NCI-H2196 treated with DMSO at 0.1 percent for 48 hours (cell line): ENCODE measurements around the gene CA6.
"Not testable (repeated sequence)": the region's sequence is repeated elsewhere in the genome, so short reads cannot be mapped to it uniquely, and the experiment has no call there.

ENCODE experiments used
- DNase-seq: peaks from one replicate; lab custom pipeline; 2025; ENCODE audit not compliant: unreplicated experiment; lab: John Stamatoyannopoulos, UW

CA6 gene

DNA sequence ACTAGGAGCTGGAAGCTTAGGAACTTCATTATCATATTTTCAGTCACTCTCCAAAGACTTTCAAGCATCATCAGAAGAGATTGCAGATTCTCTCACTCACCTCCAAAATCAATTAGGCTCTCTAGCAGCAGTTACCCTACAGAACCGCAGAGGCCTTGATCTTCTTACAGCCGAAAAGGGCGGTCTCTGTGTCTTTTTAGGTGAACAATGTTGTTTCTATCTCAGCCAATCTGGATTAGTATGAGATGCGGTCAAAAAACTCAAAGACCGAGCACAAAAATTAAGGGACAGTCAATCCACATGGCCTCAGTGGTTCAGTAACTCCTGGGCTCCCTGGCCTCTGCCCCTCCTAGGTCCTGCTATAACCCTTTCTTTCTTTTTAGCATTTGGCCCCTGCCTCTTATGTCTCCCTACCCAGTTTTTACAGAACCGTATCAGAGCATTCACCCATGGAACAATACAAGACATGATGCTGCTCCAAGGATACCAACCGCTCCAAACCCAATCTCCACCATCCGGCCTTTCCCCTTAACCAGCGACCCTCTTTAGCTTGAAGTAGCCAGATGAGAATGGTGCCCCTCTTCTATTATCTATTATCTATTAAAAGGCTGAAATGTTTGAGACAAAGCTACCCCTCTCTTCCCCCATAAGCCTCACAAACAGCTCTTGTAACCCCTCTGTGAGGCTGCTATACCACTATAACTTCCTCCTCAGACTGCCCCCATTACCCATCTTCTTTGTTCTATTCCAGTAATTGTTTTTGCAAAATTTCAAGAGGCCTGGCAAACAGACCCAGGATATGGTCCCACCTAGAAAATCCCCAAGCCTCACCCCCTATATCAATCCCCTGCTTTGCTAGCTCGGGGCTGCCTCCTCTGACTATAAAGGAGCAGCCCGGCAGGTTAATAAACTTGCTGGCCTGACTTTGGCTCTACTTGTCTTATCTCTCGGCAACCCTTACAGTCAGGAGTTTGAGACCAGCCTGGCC, 18.7 kb upstream of the CA6 start:
- DNase-seq = no peak

DNA sequence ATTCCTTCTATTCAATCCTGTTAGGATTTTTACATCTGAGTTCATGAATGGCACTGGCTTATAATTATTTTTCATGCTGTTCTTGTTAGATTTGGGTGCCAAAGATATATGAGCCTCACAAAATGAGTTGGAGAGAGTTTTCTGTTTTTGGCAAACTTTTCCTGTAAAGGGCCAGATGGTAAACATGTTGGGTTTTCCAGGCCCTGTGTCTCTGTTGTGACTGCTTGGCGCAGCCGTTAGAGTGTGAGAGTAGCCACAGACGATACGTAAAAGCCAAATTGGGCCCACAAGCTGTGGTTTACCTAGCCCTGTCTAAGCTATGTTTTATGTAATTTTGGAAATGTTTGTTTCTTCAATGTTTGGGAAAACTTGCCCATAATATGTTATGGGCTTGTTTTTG, 15.6 kb upstream of the CA6 start:
- DNase-seq = no peak

DNA sequence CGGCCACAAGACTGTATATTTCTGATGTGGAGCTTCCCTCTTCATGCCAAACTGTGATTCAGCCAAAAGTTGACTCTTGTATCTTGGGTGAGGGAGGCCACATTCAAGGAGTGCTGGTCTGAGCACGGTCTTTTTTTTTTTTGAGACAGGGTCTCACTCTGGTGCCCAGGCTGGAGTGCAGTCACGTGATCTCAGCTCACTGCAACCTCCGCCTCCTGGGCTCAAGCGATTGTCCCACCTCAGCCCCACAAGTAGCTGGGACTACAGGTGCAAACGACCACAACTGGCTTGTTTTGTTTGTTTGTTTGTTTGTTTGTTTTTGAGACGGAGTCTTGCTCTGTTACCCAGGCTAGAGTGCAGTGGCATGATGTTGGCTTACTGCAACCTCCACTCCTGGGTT, 8.6 kb upstream of the CA6 start:
- DNase-seq = not testable (repeated sequence)

DNA sequence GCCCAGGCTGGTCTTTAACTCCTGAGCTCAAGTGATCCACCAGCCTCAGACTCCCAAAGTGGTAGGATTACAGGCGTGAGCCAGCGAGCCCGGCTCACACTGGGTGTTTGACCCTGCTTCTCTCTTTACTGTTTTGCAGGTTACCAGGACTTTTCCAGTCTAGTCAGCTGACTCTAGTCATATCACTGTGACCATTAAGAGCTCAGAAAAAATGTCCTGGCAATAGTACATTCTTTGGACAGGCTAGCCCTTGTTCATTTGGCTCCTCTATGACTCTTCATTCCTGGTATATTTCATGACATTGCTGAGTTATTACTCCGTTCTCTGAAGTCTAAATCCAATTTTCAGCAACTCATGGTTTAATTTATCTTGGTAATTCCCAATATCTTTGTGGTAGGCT, 8.0 kb upstream of the CA6 start:
- DNase-seq = no peak

DNA sequence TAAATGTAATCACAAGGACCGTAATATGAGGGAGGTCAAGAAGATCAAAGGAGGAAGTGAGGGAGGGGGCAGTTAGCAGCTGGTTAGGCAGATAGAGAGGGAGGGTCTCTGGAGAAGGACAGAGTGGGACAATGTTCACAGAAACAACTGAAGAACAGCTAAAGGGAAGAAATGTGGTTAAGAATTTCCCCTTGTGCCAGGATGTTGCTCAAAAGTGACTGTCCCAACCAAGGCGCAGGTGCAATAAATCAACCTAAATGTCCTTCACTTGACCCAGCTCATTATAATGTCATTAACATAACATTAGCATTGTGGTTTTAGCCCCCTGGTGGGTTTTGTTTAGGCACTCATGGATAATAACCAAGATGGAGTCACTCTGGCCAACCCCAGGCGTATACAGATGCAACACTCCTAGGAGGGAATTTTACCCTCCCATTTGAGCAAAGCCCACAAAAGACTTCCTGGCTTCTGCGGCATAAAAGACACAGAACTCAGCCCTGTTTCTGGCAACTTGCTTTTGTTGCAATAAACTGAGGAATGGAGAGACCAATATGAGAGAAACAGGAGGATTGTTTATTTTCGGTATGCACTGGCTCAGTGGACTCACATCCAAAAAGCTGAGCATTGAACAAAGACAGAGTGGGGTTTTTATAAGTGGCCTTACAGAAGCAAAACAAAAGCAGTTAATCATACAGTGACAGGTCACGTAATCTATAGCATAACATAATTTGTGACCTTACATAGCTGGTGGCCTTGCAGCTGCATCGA, 7.3 kb upstream of the CA6 start:
- no peak for DNase-seq

DNA sequence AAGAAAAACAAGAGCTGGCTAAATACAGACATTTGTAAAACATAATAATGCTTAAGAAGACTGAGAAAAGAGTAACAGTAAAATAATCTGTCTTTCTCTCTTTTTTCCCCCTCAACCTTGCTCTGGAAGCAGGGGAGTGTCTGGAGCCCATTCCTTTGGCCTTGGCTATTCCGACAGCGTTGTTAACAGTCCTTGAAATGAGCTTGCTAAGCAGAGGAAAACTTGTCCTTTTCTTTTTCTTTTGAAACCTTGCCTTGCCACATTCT, 6.7 kb upstream of the CA6 start:
- DNase-seq = no peak

DNA sequence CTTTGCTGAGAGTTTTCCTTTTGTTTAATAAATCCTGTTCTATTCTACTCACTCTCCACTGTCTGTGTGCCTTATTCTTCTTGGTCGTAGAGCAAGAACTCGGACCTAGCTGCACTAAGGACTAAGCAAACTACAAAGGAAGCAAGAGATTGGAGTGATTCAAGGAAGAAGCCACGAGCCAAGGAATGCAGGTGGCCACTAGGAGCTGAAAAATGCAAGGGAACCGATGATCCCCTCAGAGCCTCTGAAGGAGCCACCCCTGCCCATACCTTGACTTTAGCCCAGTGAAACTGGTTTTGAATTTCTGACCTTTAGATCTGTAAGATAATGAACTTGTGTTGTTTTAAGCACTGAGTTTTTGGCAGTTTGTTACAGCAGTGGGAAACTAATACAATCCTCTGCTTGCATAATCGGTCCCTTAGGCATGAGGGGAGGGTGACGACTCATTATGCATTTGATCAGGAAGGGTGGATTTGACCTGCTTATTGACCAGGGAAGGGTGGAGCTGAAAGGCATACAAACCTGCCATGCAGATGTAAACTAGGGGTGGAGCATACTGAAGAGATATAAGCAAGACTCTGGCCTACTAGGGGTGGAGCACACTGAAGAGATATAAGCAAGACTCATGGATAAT, 6.2 kb upstream of the CA6 start:
- no peak for DNase-seq

DNA sequence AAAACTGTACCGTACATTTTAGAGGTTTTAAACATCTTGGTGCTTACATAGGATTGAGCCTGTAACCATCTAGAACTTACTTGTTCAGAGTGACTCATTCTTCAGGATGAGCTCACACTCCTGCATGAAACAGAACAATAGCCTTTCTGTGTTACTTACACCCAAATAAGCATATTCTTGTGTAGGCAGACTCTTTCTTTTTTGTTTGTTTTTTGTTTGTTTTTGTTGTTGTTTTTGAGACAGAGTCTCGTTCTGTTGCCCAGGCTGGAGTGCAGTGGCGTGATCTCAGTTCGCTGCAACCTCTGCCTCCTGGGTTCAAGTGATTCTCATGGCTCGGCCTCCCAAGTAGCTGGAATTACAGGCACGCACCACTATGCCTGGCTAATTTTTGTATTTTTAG, 3.8 kb upstream of the CA6 start:
- no peak for DNase-seq

DNA sequence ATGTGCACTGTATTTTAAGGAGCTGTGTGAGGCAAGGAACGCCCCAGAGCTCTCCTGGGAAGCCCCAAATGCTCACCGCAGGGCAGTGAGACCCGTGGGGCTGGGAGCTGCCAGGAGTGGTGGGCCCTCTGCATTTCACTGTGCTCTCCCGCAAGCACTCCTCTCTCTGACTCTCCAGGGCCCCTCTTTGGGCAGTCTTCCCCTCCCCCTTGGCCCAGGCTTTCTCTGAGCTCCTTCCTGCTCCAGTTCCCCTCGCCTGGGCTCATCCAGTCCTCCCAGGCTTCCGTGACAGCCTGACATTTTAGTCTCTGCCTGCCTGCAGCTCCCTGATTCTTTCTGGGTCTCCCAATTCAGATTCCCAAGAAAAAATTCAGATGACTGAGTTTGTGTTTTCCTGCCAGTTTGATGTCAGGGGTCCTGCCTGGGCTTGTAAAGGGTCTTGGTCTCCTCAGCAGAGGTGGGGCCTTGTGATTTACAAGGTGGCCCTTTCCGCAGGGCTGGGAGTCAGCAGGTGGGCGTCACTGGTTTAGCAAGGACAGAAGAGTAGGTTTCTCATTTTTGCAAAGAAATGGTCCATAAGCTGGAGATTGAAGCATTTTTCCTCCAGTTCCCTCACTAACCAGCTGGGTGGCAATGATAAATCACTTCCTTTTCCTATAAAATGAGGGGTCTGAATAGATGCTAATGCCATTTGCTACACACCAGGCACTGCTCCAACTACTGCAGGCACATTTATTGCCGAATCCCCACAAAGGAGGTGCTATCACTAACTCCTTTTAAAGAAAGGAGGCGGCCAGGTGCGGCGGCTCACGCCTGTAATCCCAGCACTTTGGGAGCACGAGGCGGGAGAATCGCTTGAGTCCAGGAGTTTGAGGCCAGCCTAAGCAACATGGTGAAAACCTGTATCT, 1.9 kb upstream of the CA6 start:
- DNase-seq = no peak

DNA sequence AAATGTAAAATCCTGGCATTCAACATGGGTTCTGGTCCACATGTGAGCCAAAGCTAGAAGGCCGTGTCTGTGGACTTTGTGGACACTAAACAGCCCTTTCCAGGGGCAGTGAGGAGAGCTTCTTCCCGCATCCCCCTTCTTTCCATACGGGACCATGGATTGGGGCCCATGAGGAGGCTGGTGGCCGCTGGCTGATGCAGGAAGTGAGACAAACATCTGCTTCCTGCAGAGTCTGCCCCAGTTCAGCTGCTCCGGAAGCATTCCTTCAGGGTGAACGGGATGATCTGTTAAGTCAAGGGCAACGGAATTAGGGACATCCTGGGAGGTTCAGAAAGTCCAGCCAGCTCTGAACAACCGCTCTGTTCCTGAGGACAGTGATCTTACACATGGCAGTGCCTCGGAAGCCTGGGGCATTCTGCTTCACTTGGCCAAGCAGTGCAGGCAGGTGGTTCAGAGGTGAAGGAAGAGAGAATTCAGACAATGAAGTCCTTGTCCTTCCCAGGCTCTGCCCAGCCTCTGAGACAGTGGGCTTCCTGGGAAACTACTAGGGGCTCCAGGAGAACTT, 1.5 kb downstream of the CA6 start:
- no peak for DNase-seq

DNA sequence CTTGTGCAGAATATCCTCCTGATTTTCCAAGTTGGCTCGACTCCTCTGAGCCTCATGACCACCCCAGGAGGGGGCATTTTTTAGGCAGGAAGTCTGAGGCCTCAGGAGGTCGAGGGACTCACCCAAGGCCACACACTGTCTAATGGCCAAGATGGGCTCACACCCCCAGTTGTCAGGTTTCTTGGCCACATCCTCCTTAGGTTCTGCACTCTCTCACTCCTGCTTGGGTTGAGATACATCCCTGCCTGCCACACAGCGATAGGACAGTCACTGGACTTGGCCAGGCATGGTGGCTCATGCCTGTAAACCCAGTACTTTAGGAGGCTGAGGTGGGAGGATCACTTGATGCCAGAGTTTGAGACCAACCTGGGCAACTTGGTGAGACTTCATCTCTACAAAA, 4.6 kb downstream of the CA6 start:
- DNase-seq = no peak

DNA sequence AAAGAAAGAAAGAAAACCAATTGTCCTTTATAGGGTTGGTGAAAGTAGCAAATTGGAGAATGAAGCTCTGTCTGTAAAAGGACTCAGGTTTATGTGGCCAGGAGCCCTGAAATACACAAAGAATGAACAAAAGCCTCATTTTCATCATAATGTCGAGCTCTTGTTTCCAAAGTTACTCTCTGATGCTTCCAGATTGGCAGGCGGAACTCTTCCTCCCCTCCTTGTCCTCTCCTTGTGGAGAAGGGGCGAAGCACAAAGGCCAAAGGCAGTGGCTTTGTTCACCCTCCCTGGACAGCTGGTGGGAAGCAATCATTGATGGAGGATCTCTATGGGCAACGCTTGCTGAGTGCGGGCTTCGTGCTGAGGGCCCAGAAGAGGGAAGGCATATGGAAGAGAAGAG, 5.6 kb downstream of the CA6 start:
- DNase-seq = no peak

DNA sequence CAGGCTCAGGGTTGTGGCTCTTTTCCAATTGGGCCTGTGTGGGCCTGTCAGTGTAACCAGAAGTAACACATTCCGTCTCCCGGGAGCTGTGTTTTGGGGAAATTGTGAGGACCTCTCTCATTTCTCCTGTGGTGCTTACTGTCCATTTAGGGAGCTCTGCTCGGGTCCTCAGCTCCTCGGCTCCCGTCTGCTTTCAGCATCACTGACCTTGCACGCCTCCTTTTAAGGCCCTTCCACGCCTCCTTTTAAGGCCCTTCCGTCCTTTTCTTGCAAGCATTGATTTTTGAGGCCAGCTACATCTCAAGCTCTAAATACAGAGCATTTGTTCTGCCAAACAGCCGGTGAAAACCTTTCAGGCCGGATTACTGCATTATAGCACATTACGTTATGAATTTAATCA, 9.7 kb downstream of the CA6 start:
- DNase-seq = no peak

DNA sequence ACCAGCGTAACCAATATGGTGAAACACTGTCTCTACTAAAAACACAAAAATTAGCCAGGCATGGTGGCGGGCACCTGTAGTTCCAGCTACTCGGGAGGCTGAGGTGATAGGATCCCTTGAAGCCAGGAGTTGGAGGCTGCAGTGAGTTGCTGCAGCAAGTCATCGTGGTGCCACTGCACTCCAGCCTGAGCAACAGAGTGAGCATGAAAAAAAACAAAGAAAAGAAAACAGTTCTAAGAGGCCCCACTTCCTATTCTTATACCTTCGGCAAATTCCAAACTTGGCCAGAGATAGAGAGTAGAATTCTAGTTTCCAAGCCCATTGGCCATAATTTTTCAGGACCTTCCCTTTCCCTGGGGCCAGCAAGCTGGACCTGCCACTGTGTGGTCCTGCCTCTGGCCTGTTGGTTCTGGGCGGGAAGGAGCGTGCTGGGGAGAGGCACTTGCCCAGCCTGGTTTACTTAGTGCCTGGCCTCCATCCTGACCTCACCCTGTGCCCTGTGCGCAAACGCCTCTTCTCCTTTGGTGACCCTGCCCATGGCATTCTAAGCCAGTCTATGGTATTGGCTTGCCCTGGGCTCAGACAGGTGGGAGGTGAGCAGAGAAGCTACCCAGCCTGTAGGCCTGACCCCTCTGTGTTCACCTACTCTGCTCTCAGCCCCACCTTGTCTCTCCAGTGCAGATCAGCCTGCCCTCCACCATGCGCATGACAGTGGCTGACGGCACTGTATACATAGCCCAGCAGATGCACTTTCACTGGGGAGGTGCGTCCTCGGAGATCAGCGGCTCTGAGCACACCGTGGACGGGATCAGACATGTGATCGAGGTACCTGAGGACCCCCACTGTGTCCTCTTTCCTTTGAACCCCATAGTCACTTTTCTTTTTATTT, 11.0 kb downstream of the CA6 start:
- DNase-seq = no peak

DNA sequence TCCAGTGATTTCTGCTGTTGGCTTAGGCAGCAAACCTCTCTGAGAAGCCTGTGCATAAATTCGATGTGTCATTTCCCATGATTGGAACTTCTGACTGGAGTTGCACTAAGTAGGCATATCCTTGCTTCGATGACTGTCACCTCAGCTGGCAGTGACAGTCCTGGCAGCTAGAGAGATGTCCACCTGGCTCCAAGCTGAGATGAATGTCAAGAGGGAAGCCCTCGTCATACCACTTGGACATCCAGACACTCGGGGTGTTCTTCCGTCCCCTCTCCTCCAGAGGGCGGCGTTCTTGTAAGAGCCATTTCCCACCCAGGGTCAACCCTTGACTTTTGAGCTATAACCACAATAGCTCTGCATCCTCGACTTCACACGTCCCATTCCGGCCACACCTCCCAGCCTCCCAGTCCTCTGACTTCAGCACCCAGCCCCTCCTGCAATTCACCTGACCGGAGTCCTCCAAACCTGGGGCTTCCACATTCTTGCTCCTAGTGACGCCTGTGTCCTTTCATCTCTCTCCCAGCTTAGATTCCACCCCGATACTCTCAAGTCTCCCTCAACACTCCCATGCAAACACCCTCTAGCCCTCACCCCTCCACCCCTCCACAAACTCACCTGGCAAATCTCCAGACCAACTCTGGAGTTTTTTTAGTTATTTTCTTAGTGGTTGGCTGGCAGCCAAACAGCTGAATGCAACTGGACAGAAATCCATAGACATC, 17.3 kb downstream of the CA6 start:
- no peak for DNase-seq

DNA sequence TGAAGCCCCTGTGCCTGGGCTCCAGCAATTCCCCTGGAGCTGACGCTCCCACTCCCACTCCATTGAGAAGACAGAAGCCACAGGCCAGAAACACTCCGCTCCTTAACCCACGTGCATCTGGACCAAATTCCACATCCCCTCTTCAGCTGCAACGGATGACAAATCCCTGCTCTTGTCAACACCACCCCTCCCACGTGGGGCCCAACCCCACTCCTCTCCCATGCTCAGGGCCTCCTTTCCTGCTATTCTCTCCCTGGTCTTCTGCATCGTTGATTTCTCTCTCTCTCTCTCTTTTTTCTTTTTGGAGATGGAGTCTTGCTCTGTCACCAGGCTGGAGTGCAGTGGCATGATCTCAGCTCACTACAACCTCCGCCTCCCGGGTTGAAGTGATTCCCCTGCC, 18.3 kb downstream of the CA6 start:
- DNase-seq = no peak

DNA sequence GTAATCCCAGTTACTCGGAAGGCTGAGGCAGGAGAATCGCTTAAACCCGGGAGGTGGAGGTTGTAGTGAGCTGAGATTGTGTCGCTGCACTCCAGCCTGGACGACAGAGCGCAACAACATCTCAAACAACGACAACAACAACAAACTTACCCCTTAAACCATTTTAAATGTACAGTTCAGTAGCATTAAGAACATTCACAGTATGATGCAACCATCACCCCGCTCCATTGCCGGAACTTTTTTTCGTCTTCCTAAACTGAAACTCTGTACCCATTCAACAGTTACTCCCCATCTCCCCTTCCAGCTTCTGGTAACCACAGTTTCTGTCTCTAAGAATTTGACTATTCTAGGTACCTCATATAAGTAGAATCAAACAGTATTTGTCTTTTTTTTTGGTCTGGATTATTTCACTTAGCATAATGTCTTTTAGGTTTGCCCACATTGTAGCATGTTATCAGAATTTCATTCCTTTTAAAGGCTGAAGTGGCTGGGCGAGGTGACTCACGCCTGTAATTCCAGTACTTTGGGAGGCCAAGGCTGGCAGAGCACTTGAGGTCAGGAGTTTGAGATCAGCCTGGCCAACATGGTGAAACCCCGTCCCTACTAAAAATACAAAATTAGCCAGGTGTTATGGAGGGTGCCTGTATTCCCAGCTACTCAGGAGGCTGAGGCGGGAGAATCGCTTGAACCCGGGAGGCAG, 19.6 kb downstream of the CA6 start:
- no peak for DNase-seq

DNA sequence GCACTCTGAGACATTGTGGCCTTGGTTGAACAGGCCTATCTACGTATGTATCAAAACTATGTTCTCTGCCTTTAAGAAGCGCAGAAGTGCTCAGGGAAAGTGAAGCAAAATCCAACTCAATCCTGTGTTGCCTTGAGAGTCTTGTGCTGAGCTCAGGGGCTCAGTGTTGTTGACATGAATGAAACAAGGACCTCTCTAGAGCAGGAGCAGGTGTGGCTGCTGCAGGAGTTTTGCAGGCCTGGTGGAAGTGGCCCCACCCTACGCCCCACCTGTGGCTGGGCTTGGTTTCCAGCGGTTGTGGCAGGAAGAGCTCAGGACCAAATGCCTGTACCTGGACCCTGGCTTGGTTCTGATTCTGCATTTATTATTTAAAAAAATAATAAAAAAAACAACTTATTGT, 20.9 kb downstream of the CA6 start:
- no peak for DNase-seq
